Transverse colon (tissue), 4 donors: ENCODE data around the gene NENF. TPM values are rescaled to one million over a fixed set of nuclear protein-coding genes. Genes with fewer than 3 reads are reported as not detected.

Experiments used
- DNase-seq: peaks from one replicate; pipeline ENCODE4 v3.0.0-alpha.2; 2019
- H3K27ac ChIP-seq, 4 donors: fragments of 200-600 bp; sonication (generic); 2 replicates each; pipeline ENCODE4 v1.5.1; 2016 to 2018; ENCODE audit warnings: inconsistent platforms in 4 of 4
- H3K27me3 ChIP-seq: fragments of 200-600 bp; sonication (generic); 2 replicates; pipeline ENCODE4 v1.5.1; 2017; ENCODE audit warnings: inconsistent platforms
- H3K36me3 ChIP-seq, 4 donors: fragments of 200-600 bp; sonication (generic); 2 replicates each; pipeline ENCODE4 v1.5.1; 2017 to 2019; ENCODE audit warnings: inconsistent platforms in 4 of 4
- H3K4me1 ChIP-seq, 4 donors: fragments of 200-600 bp; sonication (generic); 2 replicates each; pipeline ENCODE4 v1.5.1; 2017 to 2020; ENCODE audit warnings: inconsistent platforms in 4 of 4
- H3K4me3 ChIP-seq, 4 donors: fragments of 200-600 bp; sonication (generic); 1 replicate in 1 of 4; 2 replicates in 3 of 4; pipeline versions ENCODE4 v1.5.1 to v1.6.1; 2017 to 2019; ENCODE audit warnings: inconsistent platforms in 4 of 4
- H3K9me3 ChIP-seq, 2 donors: fragments of 200-600 bp; sonication (generic); 2 replicates each; pipeline ENCODE4 v1.5.1; 2017 to 2019; ENCODE audit warnings: inconsistent platforms in 2 of 2
- EP300 ChIP-seq: sonication (generic); formaldehyde crosslinking; IDR thresholded peaks from one replicate; pipeline ENCODE4 v1.6.1; 2017; ENCODE audit warnings: antibody characterized with exemption, low read depth
- POLR2A ChIP-seq: fragments of 450-650 bp; IDR thresholded peaks from one replicate; pipeline ENCODE4 v1.6.1; 2016; ENCODE audit warnings: antibody characterized with exemption, mild to moderate bottlenecking, moderate library complexity
- POLR2AphosphoS5 ChIP-seq, 3 donors: sonication (generic); formaldehyde crosslinking; IDR thresholded peaks; one replicate each; pipeline ENCODE4 v1.6.1; 2016; ENCODE audit warnings: antibody characterized with exemption in 3 of 3
- WGBS, 2 donors: methylation state at CpG; one replicate each; pipeline ENCODE4 v1.1.5; 2018; ENCODE audit warnings: low coverage in 1 of 2; 5-methylcytosine and 5-hydroxymethylcytosine counted together
- in situ Hi-C, 4 donors: fragments of 200-750 bp; cut with MboI; loops; one replicate each; pipeline versions ENCODE4 v1.15.0 to v1.15.1; 2017; ENCODE audit warnings: low sequenced_read_pairs in 3 of 4, low pct_ligation_motif_present in 1 of 4, low pct_unique_long_range_greater_than_20kb in 1 of 4
- intact Hi-C: fragments of 100-400 bp; cut with DNase I; formaldehyde crosslinking; loops from one replicate; pipeline ENCODE4 v1.15.1; 2023; ENCODE audit warnings: low total_unique reads
- total RNA-seq, 4 donors: library from RNA; depleted of rRNA; stranded (reverse); fragments of >200 nt; gene quantifications; one replicate each; pipeline ENCODE4 v1.1.0, GENCODE V29; 2016
- TF ChIP-seq, protein P1 (sequence below), 5 experiments: fragments of 200-600 bp in 3 of 5; fragments of 450-650 bp in 2 of 5; sonication (generic) in 3 of 5; IDR thresholded peaks; 1 replicate in 2 of 5; 2 replicates in 3 of 5; pipeline ENCODE4 v1.5.1; 2016 to 2017; ENCODE audit warnings: antibody characterized with exemption in 5 of 5, inconsistent platforms in 3 of 5, mild to moderate bottlenecking in 2 of 5, moderate library complexity in 1 of 5

The NENF gene
- total RNA-seq, 4 donors from 2014 or later, result 24.2 to 91.5 (median 35.7) TPM

DNA sequence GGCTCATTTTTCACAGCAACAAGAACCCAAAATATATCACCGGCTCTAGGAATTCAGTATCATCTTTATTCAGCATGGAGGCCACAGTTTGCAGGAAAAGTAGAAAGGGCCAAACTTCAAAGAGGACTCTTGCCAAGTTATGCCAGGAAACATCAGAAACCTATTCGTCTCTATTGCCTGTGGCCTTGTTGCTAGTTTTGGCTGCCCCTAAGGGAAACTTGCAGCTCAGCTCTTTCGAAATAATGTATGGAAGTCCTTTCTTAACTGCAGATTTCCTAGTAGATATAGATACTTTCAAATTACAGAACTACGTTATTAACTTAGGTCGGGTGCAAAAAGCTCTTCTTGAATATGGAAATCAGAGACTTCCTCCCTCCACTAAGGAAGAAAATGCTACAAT lies 4.2 kb upstream of the NENF start:
- intact Hi-C loops (no loop called here), in situ Hi-C loops (loop anchor here in 1 of 4 donors (25.0 kb wide), 1 partner anchor 741 kb away; the partner anchor contains the start of gene NEK2)
- Histone ChIP-seq H3K27ac (no peak overlapping the region), H3K9me3 (no peaks in the 10 kb centered on the region), H3K4me3 (no peak overlapping the region), H3K4me1 (peaks cover 6 to 17% (median 10%) of the 10 kb centered on the region in 4 donors), H3K36me3 (no peaks in the 10 kb centered on the region), H3K27me3 (peaks cover under 1% of the 10 kb centered on the region)
- DNase-seq, result no peak
- 75 to 80% methylated on average over 5 of the region's 5 CpGs for WGBS, 2 donors
- TF ChIP-seq POLR2AphosphoS5 (IDR thresholded peaks at IDR 0.05) (no peak), EP300 (no peak), POLR2A (no peak)
- TF ChIP-seq, protein P1, sequence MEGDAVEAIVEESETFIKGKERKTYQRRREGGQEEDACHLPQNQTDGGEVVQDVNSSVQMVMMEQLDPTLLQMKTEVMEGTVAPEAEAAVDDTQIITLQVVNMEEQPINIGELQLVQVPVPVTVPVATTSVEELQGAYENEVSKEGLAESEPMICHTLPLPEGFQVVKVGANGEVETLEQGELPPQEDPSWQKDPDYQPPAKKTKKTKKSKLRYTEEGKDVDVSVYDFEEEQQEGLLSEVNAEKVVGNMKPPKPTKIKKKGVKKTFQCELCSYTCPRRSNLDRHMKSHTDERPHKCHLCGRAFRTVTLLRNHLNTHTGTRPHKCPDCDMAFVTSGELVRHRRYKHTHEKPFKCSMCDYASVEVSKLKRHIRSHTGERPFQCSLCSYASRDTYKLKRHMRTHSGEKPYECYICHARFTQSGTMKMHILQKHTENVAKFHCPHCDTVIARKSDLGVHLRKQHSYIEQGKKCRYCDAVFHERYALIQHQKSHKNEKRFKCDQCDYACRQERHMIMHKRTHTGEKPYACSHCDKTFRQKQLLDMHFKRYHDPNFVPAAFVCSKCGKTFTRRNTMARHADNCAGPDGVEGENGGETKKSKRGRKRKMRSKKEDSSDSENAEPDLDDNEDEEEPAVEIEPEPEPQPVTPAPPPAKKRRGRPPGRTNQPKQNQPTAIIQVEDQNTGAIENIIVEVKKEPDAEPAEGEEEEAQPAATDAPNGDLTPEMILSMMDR (IDR thresholded peaks at IDR 0.05), result no peak

DNA sequence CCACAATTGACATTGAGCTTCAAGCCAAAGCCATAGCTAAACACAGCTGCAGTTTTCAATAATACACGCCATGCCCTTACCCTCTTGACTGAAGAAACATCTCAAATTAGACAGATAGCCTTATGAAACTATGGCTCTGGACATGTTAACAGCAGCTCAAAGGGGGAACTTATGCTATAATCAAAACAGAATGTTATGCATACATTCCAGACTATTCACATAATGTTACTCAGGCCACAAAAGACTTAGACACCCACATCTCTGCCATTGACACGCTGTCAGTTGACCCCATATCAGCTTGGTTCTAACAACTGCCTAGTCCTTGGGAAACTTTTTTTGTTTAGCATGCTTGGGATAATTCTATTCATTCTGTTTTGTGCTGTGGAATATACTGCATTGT lies 2.3 kb upstream of the NENF start:
- Histone ChIP-seq H3K9me3 (no peaks in the 10 kb centered on the region), H3K4me3 (no peak overlapping the region), H3K27me3 (no peaks in the 10 kb centered on the region), H3K4me1 (peaks cover 11 to 26% (median 17%) of the 10 kb centered on the region in 4 donors), H3K27ac (no peak overlapping the region), H3K36me3 (no peaks in the 10 kb centered on the region)
- in situ Hi-C loops (loop anchor here in 1 of 4 donors (25.0 kb wide), 1 partner anchor 743 kb away; the partner anchor contains the start of gene NEK2), intact Hi-C loops (no loop called here)
- no peak for DNase-seq
- 80 to 86% methylated on average over 1 to 2 of the region's 2 CpGs for WGBS, 2 donors
- TF ChIP-seq, protein P1 (IDR thresholded peaks at IDR 0.05), result no peak
- TF ChIP-seq EP300 (no peak), POLR2AphosphoS5 (IDR thresholded peaks at IDR 0.05) (no peak), POLR2A (no peak)

DNA sequence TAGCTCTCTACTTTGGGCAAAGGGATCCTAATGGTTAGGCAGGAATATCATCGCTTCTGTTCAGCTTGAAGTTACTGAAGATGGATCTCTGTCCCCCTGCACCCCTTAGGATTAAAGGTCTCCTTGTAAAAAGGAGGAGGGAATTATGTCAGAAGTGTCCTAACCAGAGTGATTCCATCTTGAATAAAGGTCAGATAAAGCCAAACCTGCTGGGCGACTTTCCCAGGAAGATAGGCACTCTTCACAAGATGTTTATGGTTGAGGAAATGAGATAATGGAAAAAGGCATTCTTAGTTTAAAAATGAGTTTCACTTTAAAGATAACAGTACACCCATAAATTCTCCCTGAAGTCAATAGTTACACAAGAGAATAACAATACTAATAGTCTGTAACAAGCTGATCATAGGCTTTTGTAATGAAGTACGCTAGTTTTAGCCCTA lies 1.7 kb upstream of the NENF start:
- Histone ChIP-seq H3K36me3 (no peaks in the 10 kb centered on the region), H3K27ac (peak overlapping the region; percentile 3 to 70 (median 30)), H3K4me3 (no peak overlapping the region), H3K27me3 (no peaks in the 10 kb centered on the region), H3K4me1 (peaks cover 11 to 26% (median 17%) of the 10 kb centered on the region in 4 donors), H3K9me3 (no peaks in the 10 kb centered on the region)
- WGBS, 2 donors, result 34 to 62% methylated on average over 3 of the region's 3 CpGs
- TF ChIP-seq POLR2AphosphoS5 (IDR thresholded peaks at IDR 0.05) (peak in 2 of 3 donors; percentile 24 to 27), EP300 (no peak)
- DNase-seq, result peak; percentile 72
- in situ Hi-C loops, result loop anchor here in 1 of 4 donors (25.0 kb wide), 1 partner anchor 744 kb away; the partner anchor contains the start of gene NEK2
- intact Hi-C loops, result no loop called here

DNA sequence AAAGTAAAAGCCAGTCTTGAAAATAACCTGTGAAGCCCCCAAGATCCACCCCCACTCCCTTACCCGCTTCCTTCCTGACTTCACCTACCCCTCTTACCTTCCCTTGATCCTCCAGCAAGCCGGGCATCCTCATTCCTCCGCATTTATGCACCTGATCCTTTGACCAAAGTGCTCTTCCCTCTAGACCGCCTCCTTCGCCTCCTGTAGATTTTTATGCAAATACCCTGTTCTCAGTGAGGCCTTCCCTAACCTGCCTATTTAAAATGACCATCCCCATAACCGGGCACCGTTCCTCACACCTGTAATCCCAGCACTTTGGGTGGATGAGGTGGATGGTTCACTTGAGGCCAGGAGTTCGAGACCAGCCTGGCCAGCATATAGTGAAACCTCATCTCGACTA lies 1.1 kb upstream of the NENF start:
- 64 to 74% methylated on average over 8 to 9 of the region's 9 CpGs for WGBS, 2 donors
- no peak overlapping the region for H3K4me3 ChIP-seq
- no peak for DNase-seq
- no peaks in the 10 kb centered on the region for H3K9me3 ChIP-seq
- H3K4me1 ChIP-seq, result peaks cover 11 to 26% (median 17%) of the 10 kb centered on the region in 4 donors
- H3K27ac ChIP-seq, result peak overlapping the region; percentile 3 to 70 (median 30)
- in situ Hi-C loops (loop anchor here in 1 of 4 donors (25.0 kb wide), 1 partner anchor 744 kb away; the partner anchor contains the start of gene NEK2), intact Hi-C loops (no loop called here)
- H3K36me3 ChIP-seq, result no peaks in the 10 kb centered on the region
- TF ChIP-seq EP300, result no peak
- no peak for TF ChIP-seq POLR2AphosphoS5 (IDR thresholded peaks at IDR 0.05)
- TF ChIP-seq, protein P1 (IDR thresholded peaks at IDR 0.05), result no peak
- no peak for TF ChIP-seq POLR2A
- no peaks in the 10 kb centered on the region for H3K27me3 ChIP-seq
